HL-60 (cell line): ENCODE measurements around the gene PARD6B.

ENCODE experiments used
- GABPA ChIP-seq: IDR thresholded peaks from 2 replicates; pipeline ENCODE4 v1.6.1; 2012; ENCODE audit warnings: low read depth
- POLR2AphosphoS5 ChIP-seq: IDR thresholded peaks from 2 replicates; pipeline ENCODE4 v1.6.1; 2012; ENCODE audit warnings: low read depth
- TF ChIP-seq, protein P1 (sequence below): IDR thresholded peaks from one replicate; pipeline ENCODE4 v1.5.1; 2011; ENCODE audit warnings: low read length, control low read depth, inconsistent platforms; ENCODE audit not compliant: insufficient read depth
- TF ChIP-seq, protein P2 (sequence below): IDR thresholded peaks from 2 replicates; pipeline ENCODE4 v1.6.1; 2012; ENCODE audit warnings: low read depth; ENCODE audit not compliant: insufficient replicate concordance

DNA sequence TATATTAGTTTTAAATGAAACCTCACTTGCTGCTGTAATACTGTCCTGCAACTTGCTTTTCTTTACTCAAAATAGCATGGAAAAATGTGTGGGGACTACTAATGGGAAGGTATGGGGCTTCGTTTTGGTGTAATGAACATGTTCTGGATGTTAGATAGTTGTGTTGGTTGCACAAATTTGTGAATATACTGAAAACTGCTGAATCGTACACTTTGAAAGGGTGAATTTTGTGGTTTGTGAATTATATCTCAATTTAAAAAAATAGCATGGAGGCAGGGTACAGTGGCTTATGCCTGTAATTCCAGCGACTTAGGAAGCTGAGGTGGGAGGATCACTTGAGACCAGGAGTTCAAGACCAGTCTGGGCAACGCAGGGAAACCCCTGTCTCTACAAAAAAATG, 65.8 kb downstream of the PARD6B start:
- TF ChIP-seq, protein P1, sequence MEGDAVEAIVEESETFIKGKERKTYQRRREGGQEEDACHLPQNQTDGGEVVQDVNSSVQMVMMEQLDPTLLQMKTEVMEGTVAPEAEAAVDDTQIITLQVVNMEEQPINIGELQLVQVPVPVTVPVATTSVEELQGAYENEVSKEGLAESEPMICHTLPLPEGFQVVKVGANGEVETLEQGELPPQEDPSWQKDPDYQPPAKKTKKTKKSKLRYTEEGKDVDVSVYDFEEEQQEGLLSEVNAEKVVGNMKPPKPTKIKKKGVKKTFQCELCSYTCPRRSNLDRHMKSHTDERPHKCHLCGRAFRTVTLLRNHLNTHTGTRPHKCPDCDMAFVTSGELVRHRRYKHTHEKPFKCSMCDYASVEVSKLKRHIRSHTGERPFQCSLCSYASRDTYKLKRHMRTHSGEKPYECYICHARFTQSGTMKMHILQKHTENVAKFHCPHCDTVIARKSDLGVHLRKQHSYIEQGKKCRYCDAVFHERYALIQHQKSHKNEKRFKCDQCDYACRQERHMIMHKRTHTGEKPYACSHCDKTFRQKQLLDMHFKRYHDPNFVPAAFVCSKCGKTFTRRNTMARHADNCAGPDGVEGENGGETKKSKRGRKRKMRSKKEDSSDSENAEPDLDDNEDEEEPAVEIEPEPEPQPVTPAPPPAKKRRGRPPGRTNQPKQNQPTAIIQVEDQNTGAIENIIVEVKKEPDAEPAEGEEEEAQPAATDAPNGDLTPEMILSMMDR, result no peak
- TF ChIP-seq, protein P2, sequence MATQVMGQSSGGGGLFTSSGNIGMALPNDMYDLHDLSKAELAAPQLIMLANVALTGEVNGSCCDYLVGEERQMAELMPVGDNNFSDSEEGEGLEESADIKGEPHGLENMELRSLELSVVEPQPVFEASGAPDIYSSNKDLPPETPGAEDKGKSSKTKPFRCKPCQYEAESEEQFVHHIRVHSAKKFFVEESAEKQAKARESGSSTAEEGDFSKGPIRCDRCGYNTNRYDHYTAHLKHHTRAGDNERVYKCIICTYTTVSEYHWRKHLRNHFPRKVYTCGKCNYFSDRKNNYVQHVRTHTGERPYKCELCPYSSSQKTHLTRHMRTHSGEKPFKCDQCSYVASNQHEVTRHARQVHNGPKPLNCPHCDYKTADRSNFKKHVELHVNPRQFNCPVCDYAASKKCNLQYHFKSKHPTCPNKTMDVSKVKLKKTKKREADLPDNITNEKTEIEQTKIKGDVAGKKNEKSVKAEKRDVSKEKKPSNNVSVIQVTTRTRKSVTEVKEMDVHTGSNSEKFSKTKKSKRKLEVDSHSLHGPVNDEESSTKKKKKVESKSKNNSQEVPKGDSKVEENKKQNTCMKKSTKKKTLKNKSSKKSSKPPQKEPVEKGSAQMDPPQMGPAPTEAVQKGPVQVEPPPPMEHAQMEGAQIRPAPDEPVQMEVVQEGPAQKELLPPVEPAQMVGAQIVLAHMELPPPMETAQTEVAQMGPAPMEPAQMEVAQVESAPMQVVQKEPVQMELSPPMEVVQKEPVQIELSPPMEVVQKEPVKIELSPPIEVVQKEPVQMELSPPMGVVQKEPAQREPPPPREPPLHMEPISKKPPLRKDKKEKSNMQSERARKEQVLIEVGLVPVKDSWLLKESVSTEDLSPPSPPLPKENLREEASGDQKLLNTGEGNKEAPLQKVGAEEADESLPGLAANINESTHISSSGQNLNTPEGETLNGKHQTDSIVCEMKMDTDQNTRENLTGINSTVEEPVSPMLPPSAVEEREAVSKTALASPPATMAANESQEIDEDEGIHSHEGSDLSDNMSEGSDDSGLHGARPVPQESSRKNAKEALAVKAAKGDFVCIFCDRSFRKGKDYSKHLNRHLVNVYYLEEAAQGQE, result no peak
- TF ChIP-seq POLR2AphosphoS5, result no peak
- TF ChIP-seq GABPA, result no peak
